Brain pericyte (primary cell): ENCODE results near the gene DNAAF3.
"Not testable (repeated sequence)": the region's sequence is repeated elsewhere in the genome, so short reads cannot be mapped to it uniquely, and the experiment has no call there.

Experiments
- DNase-seq: peaks from one replicate; pipeline ENCODE4 v3.0.0-alpha.2; 2012; ENCODE audit warnings: low read depth, low spot score

The DNAAF3 gene

DNA sequence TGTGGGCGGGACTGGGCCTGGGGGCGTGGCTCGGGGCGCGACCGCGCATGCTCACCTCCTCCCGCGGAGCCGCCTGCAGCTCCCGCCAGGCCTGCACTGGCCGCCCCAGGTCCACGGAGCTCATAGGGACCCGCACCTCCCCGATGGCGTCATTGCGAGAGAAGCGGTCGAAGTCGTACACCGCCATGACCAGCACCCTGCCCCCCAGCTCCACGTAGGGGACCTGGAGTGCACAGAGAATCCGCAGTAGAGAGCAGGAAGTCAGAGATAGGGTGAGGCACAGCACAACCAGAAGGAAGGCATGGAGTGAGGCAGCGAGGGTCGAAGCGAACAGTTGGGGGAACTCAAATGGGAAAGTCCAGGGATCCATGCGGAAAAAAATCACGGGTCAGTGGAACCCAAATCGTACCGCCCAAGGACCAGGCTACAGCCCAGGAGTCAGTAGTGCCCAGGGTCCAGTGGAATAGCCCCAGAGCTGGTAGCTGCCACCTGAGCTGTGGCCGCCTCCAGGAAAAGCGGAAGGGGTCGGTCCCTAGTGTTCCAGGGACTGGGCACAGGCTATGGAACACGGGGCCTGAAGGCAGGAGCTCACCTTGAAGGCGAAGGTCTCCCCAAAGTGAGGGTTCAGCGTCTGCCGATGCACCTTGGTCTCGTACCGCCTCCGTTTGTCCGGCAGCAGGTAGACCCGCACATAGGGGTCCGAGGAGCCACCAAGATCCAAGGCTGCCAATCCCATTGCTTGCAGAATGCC, 8.9 kb upstream of the DNAAF3 start:
- no peak for DNase-seq

DNA sequence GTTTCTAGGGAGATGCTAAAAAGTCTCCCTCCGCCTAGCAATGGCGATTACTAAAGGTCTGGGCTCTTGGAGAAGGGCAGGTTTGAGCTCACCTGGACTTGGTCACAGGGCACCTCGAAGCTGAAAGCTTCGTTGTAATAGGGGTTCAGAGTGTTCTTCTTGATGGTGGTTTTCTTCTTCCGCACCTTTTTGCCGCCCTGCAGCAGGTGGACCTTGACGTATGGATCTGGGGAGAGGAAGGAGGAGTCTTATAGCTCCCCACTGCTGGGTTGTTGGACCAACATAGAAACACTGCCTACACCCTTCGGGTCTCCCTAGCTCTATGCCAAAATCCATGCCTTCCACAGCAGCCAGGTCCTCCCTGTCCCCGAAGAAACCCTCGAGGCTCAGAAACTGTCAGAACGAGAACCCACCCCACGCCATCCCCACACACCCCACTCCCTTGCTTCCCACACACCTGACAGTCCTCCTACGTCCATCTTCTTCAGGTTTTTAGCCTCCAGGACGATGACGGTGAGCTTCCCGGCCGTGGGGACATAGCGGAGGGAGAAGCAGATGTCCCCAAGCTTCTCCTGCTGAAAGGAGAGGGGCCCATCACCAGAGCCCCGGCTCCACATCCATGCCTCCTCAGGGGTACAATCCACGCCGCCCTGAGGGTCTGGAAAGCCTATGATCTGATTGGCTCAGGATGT, 8.2 kb upstream of the DNAAF3 start:
- DNase-seq: no peak

- DNase-seq: no peak
These were observed 7.4 kb upstream of the DNAAF3 start for GRCh38 chr19:55173714-55174409.

DNA sequence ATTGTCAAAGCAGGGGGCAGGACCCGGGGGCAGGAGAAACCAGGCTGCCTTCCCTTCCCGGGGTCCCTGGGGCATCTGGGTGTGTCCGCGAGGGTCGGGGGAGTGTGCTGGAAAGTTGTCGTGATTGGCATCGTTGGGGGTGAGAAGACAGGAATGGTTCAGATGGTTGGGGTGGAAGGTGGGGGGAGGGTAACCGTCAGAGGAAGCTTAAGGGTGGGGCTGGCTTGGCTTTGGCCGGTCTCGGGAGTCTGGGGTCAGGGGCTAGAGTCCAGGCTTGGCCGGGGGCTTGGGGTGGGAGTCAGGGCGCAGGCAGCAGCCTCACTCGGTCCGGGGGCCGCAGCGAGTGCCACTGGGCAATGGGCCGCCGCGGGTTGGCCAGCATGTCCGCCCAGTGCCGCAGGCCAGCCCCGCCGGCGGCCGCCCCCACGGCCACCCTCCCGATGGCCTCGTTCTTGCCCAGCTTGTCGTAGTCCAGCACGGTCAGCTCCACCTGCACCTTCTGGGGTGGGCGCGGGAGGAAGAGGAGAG, 6.8 kb upstream of the DNAAF3 start:
- DNase-seq: no peak

DNA sequence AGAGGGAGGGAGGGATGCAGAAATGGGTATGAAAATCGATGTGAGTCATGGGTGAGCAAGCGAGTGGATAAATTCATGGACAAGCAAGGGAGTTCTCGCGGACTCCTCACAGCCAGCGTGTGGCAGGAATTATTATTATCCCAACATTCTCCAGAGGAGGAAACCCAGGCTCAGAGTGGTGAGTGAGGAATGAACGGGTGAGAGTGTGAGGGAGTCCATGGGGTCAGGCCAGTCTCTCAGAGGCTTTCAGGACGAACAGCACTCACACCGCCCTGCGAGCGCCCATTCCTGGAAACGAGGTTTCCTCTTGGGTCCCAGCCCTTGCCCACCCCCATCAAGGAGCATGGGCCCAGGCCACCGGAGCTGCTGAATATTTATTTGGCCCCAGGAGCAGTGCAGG, 6.3 kb upstream of the DNAAF3 start:
- no peak for DNase-seq

DNA sequence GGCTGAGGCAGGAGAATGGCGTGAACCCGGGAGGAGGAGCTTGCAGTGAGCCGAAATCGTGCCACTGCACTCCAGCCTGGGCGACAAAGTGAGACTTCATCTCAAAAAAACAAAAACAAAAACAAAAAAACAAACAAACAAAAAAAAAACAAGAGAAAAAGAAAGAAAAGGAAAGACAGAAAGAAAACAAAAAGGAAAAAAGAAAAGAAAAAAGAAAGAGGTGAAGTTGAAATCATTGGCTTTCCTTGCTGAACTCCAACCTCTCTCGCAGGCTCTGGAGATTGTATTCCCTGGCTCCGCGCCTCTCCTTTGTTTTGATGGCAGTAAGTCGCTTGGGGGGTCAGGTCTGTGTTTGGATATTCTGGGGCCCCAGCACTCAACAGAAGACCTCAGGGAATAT, 5.9 kb upstream of the DNAAF3 start:
- DNase-seq: not testable (repeated sequence)

GRCh38 chr19:55171440-55171839, 5.0 kb upstream of the DNAAF3 start:
- no peak for DNase-seq

DNA sequence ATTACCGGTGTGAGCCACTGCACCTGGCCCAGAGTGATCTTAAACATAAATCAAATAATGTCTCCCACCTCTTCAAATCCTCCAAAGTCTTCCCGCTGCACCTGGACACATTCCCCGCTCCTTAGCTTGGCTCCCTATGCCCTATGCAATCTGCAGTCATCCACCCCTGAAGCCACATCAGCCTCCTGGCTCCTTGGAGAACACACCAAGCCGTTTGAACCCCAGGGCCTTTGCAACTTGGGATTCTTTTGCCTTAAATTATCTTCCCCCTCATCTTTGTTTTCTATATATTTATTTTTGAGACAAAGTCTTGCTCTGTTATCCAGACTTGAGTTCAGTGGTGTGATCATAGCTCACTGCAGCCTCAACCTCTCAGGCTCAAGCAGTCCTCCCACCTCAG, 2.7 kb upstream of the DNAAF3 start:
- DNase-seq: no peak

DNA sequence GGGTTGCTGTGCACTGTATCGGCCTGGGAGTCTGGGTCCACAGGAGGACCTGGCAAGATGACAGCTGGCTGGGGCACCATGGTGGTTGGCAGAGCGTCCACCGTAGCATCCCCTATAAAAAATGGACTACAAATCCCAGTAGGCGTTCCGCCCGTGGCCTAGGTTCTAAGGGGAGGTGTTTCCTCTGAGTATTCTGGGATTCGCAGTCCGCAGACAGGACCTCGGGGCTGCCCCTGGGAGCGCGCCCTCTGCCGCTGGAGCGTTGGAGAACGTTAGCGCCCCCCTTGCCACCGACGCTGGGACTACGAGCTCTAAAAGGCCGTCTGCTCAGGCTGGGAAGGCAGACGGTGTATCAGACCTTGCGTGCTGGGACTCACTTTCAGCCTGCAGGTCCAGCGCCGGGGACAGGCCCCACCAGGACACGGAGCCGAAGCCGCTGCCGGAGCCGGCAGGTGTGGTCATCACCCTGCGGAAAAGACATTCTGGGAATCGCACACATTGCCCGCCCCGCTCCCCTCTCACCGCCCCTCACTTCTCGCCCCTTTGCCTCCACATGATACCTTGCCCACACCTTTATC, 372 bp downstream of the DNAAF3 start:
- DNase-seq: no peak

DNA sequence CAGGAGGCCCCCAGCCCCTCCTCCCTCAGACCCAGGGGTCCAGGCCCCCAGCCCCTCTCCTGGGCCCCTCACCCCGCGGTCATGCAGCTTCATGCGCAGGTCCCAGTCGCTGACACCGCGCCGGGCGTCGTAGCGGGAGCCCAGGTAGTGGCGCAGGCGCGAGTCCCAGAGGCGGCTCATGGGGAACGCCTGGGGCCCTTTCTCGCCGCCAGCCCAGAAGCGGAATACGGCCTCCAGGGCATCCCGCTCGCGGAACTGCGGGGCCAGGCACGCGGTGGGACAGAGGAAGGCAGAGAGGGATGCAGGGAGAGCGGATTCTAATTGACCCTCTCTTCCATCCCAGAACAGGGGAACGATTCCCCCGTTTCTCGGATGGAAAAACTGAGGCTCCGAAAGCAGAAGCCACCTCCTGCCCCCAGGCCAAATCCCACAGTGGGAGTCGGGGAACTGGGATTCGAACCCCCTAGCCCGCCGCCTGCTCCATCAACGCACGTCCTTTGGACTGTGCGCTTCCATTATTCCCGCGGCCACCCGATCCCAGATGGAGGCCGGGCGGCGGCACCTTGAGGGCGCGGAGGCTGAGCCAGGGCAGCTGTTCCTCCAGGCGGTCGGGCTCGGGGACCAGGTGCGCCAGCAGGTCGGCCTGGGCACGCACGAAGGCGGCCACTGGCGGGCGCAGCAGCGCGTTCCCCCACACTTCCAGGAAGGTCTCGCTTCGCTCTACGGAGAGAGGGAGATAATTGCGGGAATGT, 4.7 kb downstream of the DNAAF3 start:
- DNase-seq: no peak

DNA sequence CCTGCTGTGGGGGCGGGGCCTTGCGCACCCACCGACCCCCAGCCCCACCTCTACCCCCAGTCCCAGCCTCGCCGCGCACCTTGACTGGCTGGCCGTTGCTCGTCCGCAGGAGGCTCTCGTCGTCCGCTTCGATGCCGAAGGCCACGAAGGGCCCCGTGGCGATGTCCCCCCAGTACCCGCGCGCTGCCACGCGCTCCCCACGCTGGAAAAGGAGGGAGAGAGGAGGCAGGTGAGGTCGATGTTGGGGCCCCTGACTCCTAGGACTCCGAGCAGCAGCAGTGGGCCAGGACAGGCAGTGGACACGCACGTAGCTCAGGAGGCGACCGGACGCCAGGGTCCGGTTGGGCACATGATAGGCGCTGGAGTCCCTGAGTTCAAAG, 5.4 kb downstream of the DNAAF3 start:
- DNase-seq: no peak

- no peak for DNase-seq
These were observed 6.1 kb downstream of the DNAAF3 start for GRCh38 chr19:55160128-55160985.

GRCh38 chr19:55158848-55159749, 7.3 kb downstream of the DNAAF3 start:
- no peak for DNase-seq

GRCh38 chr19:55158423-55158822, 8.0 kb downstream of the DNAAF3 start:
- no peak for DNase-seq

GRCh38 chr19:55157064-55157908, 9.1 kb downstream of the DNAAF3 start, which contains the start of gene TNNI3:
Gene TNNI3, minus strand, starts transcription at chr19:55157732. Its CDS starts 143 bp downstream, at chr19:55157589.
- no peak for DNase-seq

DNA sequence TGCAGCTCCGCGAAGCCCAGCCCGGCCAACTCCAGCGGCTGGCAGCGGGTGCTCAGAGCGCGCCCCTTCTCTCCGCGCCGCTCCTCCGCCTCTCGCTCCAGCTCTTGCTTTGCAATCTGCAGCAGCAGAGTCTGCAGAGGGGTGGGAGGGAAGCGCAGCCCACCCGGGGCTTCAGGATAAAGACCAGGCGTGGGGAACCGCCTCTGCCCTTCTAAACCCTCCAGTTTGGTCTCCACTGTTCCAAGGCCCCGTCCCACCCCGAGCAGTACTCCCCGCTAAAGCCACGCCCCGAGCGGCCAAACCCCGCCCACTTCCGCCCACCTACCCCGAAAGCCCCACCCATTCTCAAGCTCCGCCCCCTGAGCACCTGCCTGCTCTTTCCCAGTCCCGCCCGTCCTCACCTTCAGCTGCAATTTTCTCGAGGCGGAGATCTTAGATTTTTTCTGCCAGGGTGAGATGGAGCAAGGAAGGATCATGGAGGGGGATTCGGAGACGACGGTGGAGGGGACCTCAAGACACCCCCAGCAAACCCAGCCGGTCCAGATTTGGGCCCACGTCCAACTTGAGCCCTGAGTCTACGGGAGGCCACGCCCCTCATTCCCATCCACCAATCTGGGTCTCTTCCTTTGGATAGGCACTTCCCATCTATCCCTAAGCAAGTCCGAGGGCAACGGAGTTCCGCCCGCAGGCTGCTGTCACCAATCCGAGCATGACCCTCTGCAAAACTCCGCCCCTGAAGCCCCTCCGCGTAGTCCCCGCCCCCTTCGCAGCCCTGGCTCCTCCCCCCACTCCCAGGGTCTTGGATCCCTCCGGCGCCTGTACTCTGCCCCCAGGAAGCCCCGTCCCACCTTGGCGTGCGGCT, 10.0 kb downstream of the DNAAF3 start:
- no peak for DNase-seq

DNA sequence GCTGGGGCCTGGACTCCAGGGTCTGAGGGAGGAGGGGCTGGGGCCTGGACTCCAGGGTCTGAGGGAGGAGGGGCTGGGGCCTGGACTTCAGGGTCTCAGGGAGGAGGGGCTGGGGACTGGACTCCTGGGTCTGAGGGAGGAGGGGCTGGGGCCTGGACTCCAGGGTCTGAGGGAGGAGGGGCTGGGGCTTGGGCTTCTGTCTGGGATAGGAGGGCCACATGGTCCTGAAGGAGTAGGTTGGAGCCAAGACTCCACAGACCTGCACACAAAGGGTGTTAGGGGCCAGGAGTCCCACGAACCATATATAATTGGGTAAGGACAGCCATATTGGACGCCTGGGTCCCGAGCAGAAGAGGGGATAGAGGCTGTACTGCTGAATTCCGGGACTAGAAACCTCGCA, 10.6 kb downstream of the DNAAF3 start:
- DNase-seq: not testable (repeated sequence)
